ENCODE measurements around the gene TRIP12. TPM values are rescaled to one million over a fixed set of nuclear protein-coding genes. Genes with fewer than 3 reads are reported as not detected.
"Not testable (repeated sequence)": the region's sequence is repeated elsewhere in the genome, so short reads cannot be mapped to it uniquely, and the experiment has no call there.

Gene TRIP12
- total RNA-seq, 1 donor from 2014 or later, result 211 TPM

GRCh38 chr2:229802785-229803184 lies 119.0 kb downstream of the TRIP12 start:
- Histone ChIP-seq H3K9me3 (no peaks in the 10 kb centered on the region), H3K36me3 (peaks cover 92% of the 10 kb centered on the region), H3K27ac (no peak overlapping the region), H3K4me3 (no peak overlapping the region), H3K27me3 (no peaks in the 10 kb centered on the region), H3K4me1 (no peaks in the 10 kb centered on the region)
- DNase-seq (no peak), ATAC-seq (no peak)
- intact Hi-C loops (cut with DNase I), result no loop called here
- no peak for TF ChIP-seq CTCF (IDR thresholded peaks at IDR 0.05)

GRCh38 chr2:229800997-229801754 lies 120.6 kb downstream of the TRIP12 start:
- Histone ChIP-seq H3K4me1 (no peaks in the 10 kb centered on the region), H3K27me3 (no peaks in the 10 kb centered on the region), H3K4me3 (no peak overlapping the region), H3K9me3 (no peaks in the 10 kb centered on the region), H3K36me3 (peaks cover 92% of the 10 kb centered on the region), H3K27ac (no peak overlapping the region)
- intact Hi-C loops (cut with DNase I), result no loop called here
- ATAC-seq, result peak; percentile 75
- no peak for DNase-seq
- TF ChIP-seq CTCF (IDR thresholded peaks at IDR 0.05), result peak; percentile 77

GRCh38 chr2:229798446-229799155 lies 123.2 kb downstream of the TRIP12 start:
- H3K4me3 ChIP-seq, result no peak overlapping the region
- intact Hi-C loops (cut with DNase I), result no loop called here
- H3K36me3 ChIP-seq, result peaks cover 92% of the 10 kb centered on the region
- ATAC-seq (no peak), DNase-seq (no peak)
- TF ChIP-seq CTCF (IDR thresholded peaks at IDR 0.05), result no peak
- no peak overlapping the region for H3K27ac ChIP-seq
- H3K27me3 ChIP-seq, result no peaks in the 10 kb centered on the region
- no peaks in the 10 kb centered on the region for H3K4me1 ChIP-seq
- no peaks in the 10 kb centered on the region for H3K9me3 ChIP-seq

GRCh38 chr2:229795058-229795457 lies 126.8 kb downstream of the TRIP12 start:
- intact Hi-C loops (cut with DNase I), result no loop called here
- no peaks in the 10 kb centered on the region for H3K27me3 ChIP-seq
- TF ChIP-seq CTCF (IDR thresholded peaks at IDR 0.05), result no peak
- no peak overlapping the region for H3K4me3 ChIP-seq
- DNase-seq (no peak), ATAC-seq (no peak)
- H3K27ac ChIP-seq, result no peak overlapping the region
- H3K9me3 ChIP-seq, result no peaks in the 10 kb centered on the region
- no peaks in the 10 kb centered on the region for H3K4me1 ChIP-seq
- peaks cover 95% of the 10 kb centered on the region for H3K36me3 ChIP-seq

GRCh38 chr2:229794636-229795035 lies 127.2 kb downstream of the TRIP12 start:
- intact Hi-C loops (cut with DNase I), result no loop called here

GRCh38 chr2:229786289-229786688 lies 135.5 kb downstream of the TRIP12 start:
- H3K27me3 ChIP-seq; intact Hi-C loops (cut with DNase I); H3K9me3 ChIP-seq; H3K4me1 ChIP-seq; ATAC-seq; H3K4me3 ChIP-seq; H3K27ac ChIP-seq; DNase-seq: not testable (repeated sequence)
- peaks cover 93% of the 10 kb centered on the region for H3K36me3 ChIP-seq

More at GRCh38 chr2:229794636-229795035, 127.2 kb downstream of the TRIP12 start:
- no peaks in the 10 kb centered on the region for H3K27me3 ChIP-seq
- no peak for TF ChIP-seq CTCF (IDR thresholded peaks at IDR 0.05)
- H3K4me1 ChIP-seq, result no peaks in the 10 kb centered on the region
- DNase-seq, result no peak
- no peak overlapping the region for H3K27ac ChIP-seq
- no peak for ATAC-seq
- peaks cover 97% of the 10 kb centered on the region for H3K36me3 ChIP-seq
- no peaks in the 10 kb centered on the region for H3K9me3 ChIP-seq
- no peak overlapping the region for H3K4me3 ChIP-seq
